DMS114 treated with DMSO at 0.1 percent for 48 hours (cell line): ENCODE data around the gene JUNB.

ENCODE experiments used
- DNase-seq: peaks from one replicate; lab custom pipeline; 2025; ENCODE audit not compliant: unreplicated experiment; lab: John Stamatoyannopoulos, UW

The JUNB gene

GRCh38 chr19:12773571-12773970 lies 17.7 kb upstream of the JUNB start:
- no peak for DNase-seq

- DNase-seq: no peak
These were observed 16.4 kb upstream of the JUNB start, which contains the start of gene HOOK2 for GRCh38 chr19:12774588-12775555. HOOK2 (minus strand) TSS chr19:12775552; CDS start chr19:12775449, 103 bp downstream.

GRCh38 chr19:12777217-12778016 lies 13.9 kb upstream of the JUNB start:
- DNase-seq: peak; percentile 60

GRCh38 chr19:12778017-12778904 lies 13.0 kb upstream of the JUNB start:
- peak; percentile 52 for DNase-seq

- no peak for DNase-seq
These were observed 12.5 kb upstream of the JUNB start for GRCh38 chr19:12778905-12779161.

DNA sequence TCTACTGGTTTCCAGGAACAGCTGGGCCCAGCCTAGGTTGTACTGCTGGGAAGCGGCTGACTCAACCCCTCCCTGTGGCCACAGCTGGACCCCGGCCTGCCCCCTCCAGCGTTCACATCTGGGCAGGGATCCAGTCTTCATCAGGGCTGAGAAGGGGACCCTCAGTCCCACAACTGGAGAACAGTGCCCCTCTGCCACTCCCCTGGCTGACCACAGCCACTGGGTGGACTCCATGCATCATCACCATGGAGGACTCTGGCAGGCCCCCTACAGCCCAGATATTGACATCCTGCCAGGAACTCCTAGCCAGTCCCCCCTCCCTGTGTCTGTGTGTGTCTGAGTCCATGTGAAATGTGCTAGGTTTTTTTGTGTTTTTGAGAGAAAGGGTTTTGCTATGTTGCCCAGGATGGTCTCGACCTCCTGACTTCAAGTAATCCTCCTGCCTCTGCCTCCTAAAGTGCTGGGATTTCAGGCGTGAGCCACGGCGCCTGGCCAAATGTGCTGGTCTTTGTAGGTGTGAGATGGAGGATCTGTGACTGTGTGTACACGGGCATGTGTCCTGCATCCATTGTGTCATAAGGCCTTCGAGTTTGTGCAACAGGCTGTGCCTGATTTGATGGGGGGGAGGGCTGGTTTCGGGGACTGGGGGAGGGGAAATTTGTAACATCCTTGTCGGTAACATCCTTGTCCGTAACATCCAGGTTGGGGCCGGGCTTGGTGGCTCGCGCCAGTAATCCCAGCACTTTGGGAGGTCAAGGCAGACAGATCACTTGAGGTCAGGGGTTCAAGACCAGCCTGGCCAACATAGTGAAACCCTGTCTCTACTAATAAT lies 11.9 kb upstream of the JUNB start:
- DNase-seq: no peak

- no peak for DNase-seq
These were observed 9.2 kb upstream of the JUNB start for GRCh38 chr19:12782174-12782423.

DNA sequence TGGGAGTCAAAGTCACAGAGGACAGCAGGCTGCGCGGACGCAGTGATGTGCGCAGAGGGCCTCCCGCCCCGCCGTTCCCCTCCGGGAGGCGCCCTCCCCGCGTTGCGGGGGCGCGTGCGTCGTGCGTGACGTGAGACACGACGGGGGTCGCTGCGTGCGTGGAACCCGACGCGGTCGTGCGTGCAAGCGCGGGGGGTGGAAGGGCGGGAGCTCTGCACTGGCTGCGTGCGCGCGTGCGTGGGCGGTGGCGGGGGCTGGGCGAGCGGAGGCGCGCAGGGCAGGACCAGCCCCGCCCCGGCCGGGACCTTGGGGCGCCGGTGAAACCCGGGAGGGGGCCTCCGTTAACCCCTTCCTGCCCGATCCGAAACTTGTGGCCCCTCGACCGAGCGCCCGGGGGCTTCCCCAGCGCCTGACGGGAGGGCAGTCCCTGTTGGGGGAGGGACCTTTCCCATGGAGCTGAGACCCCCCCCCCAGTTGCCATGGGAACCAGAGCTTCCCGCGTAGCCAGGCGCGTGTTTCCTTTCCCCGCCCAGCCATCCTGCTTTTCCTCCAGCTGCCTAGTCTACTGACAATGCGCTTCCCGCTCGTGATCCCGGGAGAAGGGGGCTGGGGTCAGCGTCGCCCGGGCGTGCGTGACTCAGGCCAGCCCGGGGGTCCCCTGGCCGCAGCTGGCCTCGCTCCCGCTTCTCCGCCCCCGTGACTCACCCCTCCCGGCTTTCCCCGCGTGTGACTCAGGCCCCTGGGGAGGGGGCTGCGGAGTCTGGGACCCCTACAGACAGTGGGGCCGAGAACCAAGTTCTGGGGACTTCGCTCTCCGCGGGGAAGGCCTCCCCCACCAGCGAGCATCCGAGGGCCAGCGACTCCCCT lies 8.6 kb upstream of the JUNB start:
- DNase-seq: no peak

- no peak for DNase-seq
These were observed 7.9 kb upstream of the JUNB start for GRCh38 chr19:12783291-12783848.

- DNase-seq: no peak
These were observed 7.4 kb upstream of the JUNB start for GRCh38 chr19:12783849-12784393.

DNA sequence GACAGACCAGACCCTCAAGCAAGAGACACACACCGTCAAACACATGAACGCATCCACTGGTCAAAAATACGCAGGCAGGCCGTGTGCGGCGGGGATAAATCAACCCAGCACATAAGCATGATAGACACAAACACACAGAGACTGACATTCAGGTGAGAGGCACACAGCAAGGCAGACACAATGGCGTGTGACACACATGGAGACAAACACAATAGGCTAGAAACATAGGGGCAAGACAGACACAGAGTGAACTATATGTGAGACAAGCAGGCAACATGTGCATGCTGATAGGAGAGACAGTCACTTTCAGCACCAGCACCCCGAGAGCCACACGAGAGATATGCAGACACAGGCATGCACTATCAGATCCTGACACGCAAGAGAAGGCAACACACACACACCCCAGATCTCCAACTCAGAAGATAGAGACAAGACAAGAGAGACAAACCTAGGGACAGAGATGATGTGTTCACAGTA lies 6.9 kb upstream of the JUNB start:
- DNase-seq: no peak

GRCh38 chr19:12784871-12785430 lies 6.3 kb upstream of the JUNB start:
- DNase-seq: no peak

GRCh38 chr19:12785431-12786031 lies 5.8 kb upstream of the JUNB start:
- no peak for DNase-seq

DNA sequence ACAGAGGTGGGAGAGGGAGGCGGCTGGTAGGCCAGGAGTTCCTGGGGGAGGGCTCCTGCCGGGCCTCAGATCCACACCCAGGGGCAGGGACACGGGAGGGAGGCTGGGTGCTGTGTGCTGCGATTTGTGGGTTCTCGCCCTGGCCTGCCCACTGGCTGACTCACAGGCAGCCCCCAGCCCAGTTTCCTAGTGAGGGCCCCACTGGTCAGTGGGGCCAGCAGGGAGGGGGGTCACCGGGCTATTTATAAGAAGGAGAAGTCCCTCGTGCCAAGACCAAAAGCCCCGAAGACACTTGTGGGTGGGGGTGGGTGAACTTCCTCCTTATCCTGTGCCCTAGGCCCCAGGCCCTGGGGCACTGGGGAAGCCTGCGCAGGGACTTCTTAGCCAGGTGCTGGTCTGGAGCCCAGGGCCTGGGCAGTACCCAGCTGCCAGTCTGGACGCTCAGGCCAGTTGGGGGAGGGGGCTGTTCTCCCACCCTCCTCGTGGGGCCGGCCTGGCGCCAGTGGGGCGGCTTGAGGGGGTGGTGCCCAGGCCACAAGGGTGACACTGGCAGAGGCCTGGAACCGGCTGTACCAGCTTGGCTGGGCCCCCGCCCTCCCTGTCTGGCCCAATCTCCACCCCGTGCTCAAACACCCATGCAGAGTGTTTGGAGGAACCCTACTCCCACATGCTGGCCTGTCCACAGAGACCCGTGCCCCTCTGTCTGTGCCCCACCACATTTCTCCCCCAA lies 5.0 kb upstream of the JUNB start:
- DNase-seq: no peak

- DNase-seq: no peak
These were observed 4.3 kb upstream of the JUNB start for GRCh38 chr19:12786952-12787351.

DNA sequence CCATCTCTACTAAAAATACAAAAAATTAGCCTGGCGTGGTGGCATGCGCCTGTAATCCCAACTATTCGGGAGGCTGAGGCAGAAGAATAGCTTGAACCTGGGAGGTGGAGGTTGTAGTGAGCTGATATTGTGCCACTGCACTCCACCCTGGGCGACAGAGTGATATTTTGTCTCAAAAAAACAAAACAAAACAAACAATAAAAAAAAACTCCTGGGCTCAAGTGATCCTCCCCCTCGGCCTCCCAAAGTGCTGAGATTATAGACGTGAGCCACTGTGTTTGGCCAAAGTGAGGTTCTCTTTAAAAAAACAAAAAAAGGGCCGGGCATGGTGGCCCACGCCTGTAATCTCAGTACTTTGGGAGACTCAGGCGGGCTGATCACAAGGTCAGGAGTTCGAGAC lies 3.8 kb upstream of the JUNB start:
- DNase-seq: no peak

GRCh38 chr19:12788042-12788681 lies 3.1 kb upstream of the JUNB start:
- DNase-seq: no peak
